ENCODE results near the gene CFAP77. TPM values are rescaled to one million over a fixed set of nuclear protein-coding genes. Genes with fewer than 3 reads are reported as not detected.

Gene CFAP77
- total and polyA plus RNA-seq, 7 experiments from 2014 or later: not detected

GRCh38 chr9:132411091-132411508 lies 1.1 kb downstream of the CFAP77 start:
- intact Hi-C loops (cut with micrococcal nuclease): loop anchor here (1.0 to 5.0 kb wide), 9 partner anchors 76 to 561 kb away; partner anchors contain the start of gene GTF3C4 (in 1 of the 2)
- POLR2A ChIA-PET: no interaction called here
- Mint-ChIP-seq H3K27me3 (peaks cover 41 to 69% (median 48%) of the 10 kb centered on the region in 5 donors), H3K9me3 (peaks cover 0 to 2% (median 0%) of the 10 kb centered on the region in 11 donors), H3K4me3 (peak overlapping the region; percentile 72 to 83 (median 78)), H3K27ac (peak overlapping the region in 6 of 9 donors; percentile 5 to 59 (median 31)), H3K4me1 (peaks cover 15 to 36% (median 26%) of the 10 kb centered on the region in 7 donors), H3K36me3 (no peaks in the 10 kb centered on the region)
- Histone ChIP-seq H3K27ac (ENCODE audit: low read depth, low read length) (no peak overlapping the region), H3K36me3 (ENCODE audit: control insufficient read depth in 2 of 3, insufficient read depth in 3 of 3, low read length in 3 of 3) (peaks cover 0 to 3% (median 0%) of the 10 kb centered on the region in 3 experiments), H3K4me1 (ENCODE audit: control insufficient read depth in 2 of 2, insufficient read depth in 2 of 2, low read length in 2 of 2) (peaks cover 19 to 37% of the 10 kb centered on the region in 2 donors), H3K27me3 (ENCODE audit: control insufficient read depth in 2 of 2, insufficient read depth in 2 of 2, low read length in 2 of 2) (peaks cover 0 to 8% of the 10 kb centered on the region in 2 donors), H3K9me3 (ENCODE audit: control insufficient read depth in 2 of 3, low read length in 3 of 3) (no peaks in the 10 kb centered on the region), H3K4me3 (ENCODE audit: low read length) (peak overlapping the region; percentile 42)
- DNase-seq: peak; percentile 47 to 71 (median 66)
- CTCF ChIA-PET: interaction anchor here (1.1 kb wide), 1 partner anchor 388 kb away, joined by 3 read pairs; no protein-coding TSS in a partner anchor
- ATAC-seq: peak; percentile 78

GRCh38 chr9:132412089-132412488 lies 2.1 kb downstream of the CFAP77 start:
- DNase-seq (peak in 1 of 9 donors; percentile 27), ATAC-seq (peak; percentile 33)
- Histone ChIP-seq H3K4me1 (ENCODE audit: control insufficient read depth in 2 of 2, insufficient read depth in 2 of 2, low read length in 2 of 2) (peaks cover 19 to 33% of the 10 kb centered on the region in 2 donors), H3K36me3 (ENCODE audit: control insufficient read depth in 2 of 3, insufficient read depth in 3 of 3, low read length in 3 of 3) (no peaks in the 10 kb centered on the region), H3K27me3 (ENCODE audit: control insufficient read depth in 2 of 2, insufficient read depth in 2 of 2, low read length in 2 of 2) (peaks cover 0 to 8% of the 10 kb centered on the region in 2 donors), H3K27ac (ENCODE audit: low read depth, low read length) (no peak overlapping the region), H3K9me3 (ENCODE audit: control insufficient read depth in 2 of 3, low read length in 3 of 3) (no peaks in the 10 kb centered on the region), H3K4me3 (ENCODE audit: low read length) (no peak overlapping the region)
- POLR2A ChIA-PET: no interaction called here
- no peaks in the 10 kb centered on the region for H3K36me3 Mint-ChIP-seq
- H3K4me1 Mint-ChIP-seq: peaks cover 9 to 29% (median 20%) of the 10 kb centered on the region in 7 donors
- peaks cover 0 to 2% (median 0%) of the 10 kb centered on the region in 11 donors for H3K9me3 Mint-ChIP-seq
- no peak overlapping the region for H3K27ac Mint-ChIP-seq
- peak overlapping the region in 4 of 10 donors; percentile 34 to 75 (median 52) for H3K4me3 Mint-ChIP-seq
- CTCF ChIA-PET: no interaction called here
- intact Hi-C loops (cut with micrococcal nuclease): loop anchor here (2.0 to 5.0 kb wide), 5 partner anchors 75 to 560 kb away; partner anchors contain the start of gene BARHL1 (in 1 of the 2)
- H3K27me3 Mint-ChIP-seq: peaks cover 45 to 73% (median 49%) of the 10 kb centered on the region in 5 donors

GRCh38 chr9:132413926-132414325 lies 3.9 kb downstream of the CFAP77 start:
- intact Hi-C loops (cut with micrococcal nuclease): loop anchor here (2.0 to 5.0 kb wide), 5 partner anchors 73 to 558 kb away; partner anchors contain the start of gene BARHL1 (in 1 of the 2)
- DNase-seq: no peak
- H3K9me3 Mint-ChIP-seq: no peaks in the 10 kb centered on the region
- H3K27ac Mint-ChIP-seq: no peak overlapping the region
- Histone ChIP-seq H3K9me3 (ENCODE audit: control insufficient read depth in 2 of 3, low read length in 3 of 3) (no peaks in the 10 kb centered on the region), H3K4me3 (ENCODE audit: low read length) (no peak overlapping the region), H3K27ac (ENCODE audit: low read depth, low read length) (no peak overlapping the region), H3K4me1 (ENCODE audit: control insufficient read depth in 2 of 2, insufficient read depth in 2 of 2, low read length in 2 of 2) (peaks cover 19 to 32% of the 10 kb centered on the region in 2 donors), H3K27me3 (ENCODE audit: control insufficient read depth in 2 of 2, insufficient read depth in 2 of 2, low read length in 2 of 2) (peaks cover 0 to 8% of the 10 kb centered on the region in 2 donors), H3K36me3 (ENCODE audit: control insufficient read depth in 2 of 3, insufficient read depth in 3 of 3, low read length in 3 of 3) (no peaks in the 10 kb centered on the region)
- peaks cover 8 to 26% (median 19%) of the 10 kb centered on the region in 7 donors for H3K4me1 Mint-ChIP-seq
- H3K36me3 Mint-ChIP-seq: no peaks in the 10 kb centered on the region
- POLR2A ChIA-PET: no interaction called here
- peaks cover 61 to 83% (median 67%) of the 10 kb centered on the region in 5 donors for H3K27me3 Mint-ChIP-seq
- no peak for ATAC-seq
- CTCF ChIA-PET: no interaction called here
- H3K4me3 Mint-ChIP-seq: no peak overlapping the region

- peaks cover 68 to 82% (median 75%) of the 10 kb centered on the region in 5 donors for H3K27me3 Mint-ChIP-seq
- H3K36me3 Mint-ChIP-seq: no peaks in the 10 kb centered on the region
- ChIA-PET CTCF (no interaction called here), POLR2A (no interaction called here)
- peaks cover 19 to 29% of the 10 kb centered on the region in 2 donors for H3K4me1 ChIP-seq (ENCODE audit: control insufficient read depth in 2 of 2, insufficient read depth in 2 of 2, low read length in 2 of 2)
- no peaks in the 10 kb centered on the region for H3K36me3 ChIP-seq (ENCODE audit: control insufficient read depth in 2 of 3, insufficient read depth in 3 of 3, low read length in 3 of 3)
- peaks cover 8 to 26% (median 19%) of the 10 kb centered on the region in 7 donors for H3K4me1 Mint-ChIP-seq
- intact Hi-C loops (cut with micrococcal nuclease): loop anchor here (5.0 kb wide), 4 partner anchors 73 to 558 kb away; no protein-coding TSS in a partner anchor
- H3K4me3 ChIP-seq (ENCODE audit: low read length): no peak overlapping the region
- no peak overlapping the region for H3K27ac Mint-ChIP-seq
- no peaks in the 10 kb centered on the region for H3K9me3 Mint-ChIP-seq
- H3K27me3 ChIP-seq (ENCODE audit: control insufficient read depth in 2 of 2, insufficient read depth in 2 of 2, low read length in 2 of 2): peaks cover 0 to 8% of the 10 kb centered on the region in 2 donors
- ATAC-seq (no peak), DNase-seq (no peak)
- no peak overlapping the region for H3K27ac ChIP-seq (ENCODE audit: low read depth, low read length)
- no peaks in the 10 kb centered on the region for H3K9me3 ChIP-seq (ENCODE audit: control insufficient read depth in 2 of 3, low read length in 3 of 3)
- H3K4me3 Mint-ChIP-seq: no peak overlapping the region
Observed at GRCh38 chr9:132414731-132415130, 4.7 kb downstream of the CFAP77 start.

GRCh38 chr9:132415181-132415580 lies 5.2 kb downstream of the CFAP77 start:
- intact Hi-C loops (cut with micrococcal nuclease): no loop called here
- no peaks in the 10 kb centered on the region for H3K36me3 ChIP-seq (ENCODE audit: control insufficient read depth in 2 of 3, insufficient read depth in 3 of 3, low read length in 3 of 3)
- DNase-seq (no peak), ATAC-seq (no peak)
- ChIA-PET POLR2A (no interaction called here), CTCF (no interaction called here)
- Mint-ChIP-seq H3K4me1 (peaks cover 8 to 26% (median 19%) of the 10 kb centered on the region in 7 donors), H3K9me3 (no peaks in the 10 kb centered on the region), H3K27me3 (peaks cover 71 to 85% (median 78%) of the 10 kb centered on the region in 5 donors), H3K4me3 (no peak overlapping the region), H3K36me3 (no peaks in the 10 kb centered on the region), H3K27ac (no peak overlapping the region)
- no peak overlapping the region for H3K27ac ChIP-seq (ENCODE audit: low read depth, low read length)
- H3K9me3 ChIP-seq (ENCODE audit: control insufficient read depth in 2 of 3, low read length in 3 of 3): no peaks in the 10 kb centered on the region
- peaks cover 0 to 8% of the 10 kb centered on the region in 2 donors for H3K27me3 ChIP-seq (ENCODE audit: control insufficient read depth in 2 of 2, insufficient read depth in 2 of 2, low read length in 2 of 2)
- H3K4me3 ChIP-seq (ENCODE audit: low read length): no peak overlapping the region
- peaks cover 18 to 26% of the 10 kb centered on the region in 2 donors for H3K4me1 ChIP-seq (ENCODE audit: control insufficient read depth in 2 of 2, insufficient read depth in 2 of 2, low read length in 2 of 2)

- CTCF ChIA-PET: no interaction called here
Observed at GRCh38 chr9:132418726-132419363, 8.8 kb downstream of the CFAP77 start.

More at GRCh38 chr9:132418726-132419363, 8.8 kb downstream of the CFAP77 start:
- no peaks in the 10 kb centered on the region for H3K9me3 ChIP-seq (ENCODE audit: control insufficient read depth in 2 of 3, low read length in 3 of 3)
- Mint-ChIP-seq H3K9me3 (no peaks in the 10 kb centered on the region), H3K4me3 (no peak overlapping the region), H3K27ac (no peak overlapping the region), H3K36me3 (no peaks in the 10 kb centered on the region), H3K27me3 (peaks cover 48 to 80% (median 64%) of the 10 kb centered on the region in 5 donors), H3K4me1 (no peaks in the 10 kb centered on the region)
- intact Hi-C loops (cut with micrococcal nuclease): no loop called here
- ATAC-seq: no peak
- no peak overlapping the region for H3K4me3 ChIP-seq (ENCODE audit: low read length)
- H3K36me3 ChIP-seq (ENCODE audit: control insufficient read depth in 2 of 3, insufficient read depth in 3 of 3, low read length in 3 of 3): no peaks in the 10 kb centered on the region
- H3K27ac ChIP-seq (ENCODE audit: low read depth, low read length): no peak overlapping the region
- no peaks in the 10 kb centered on the region for H3K4me1 ChIP-seq (ENCODE audit: control insufficient read depth in 2 of 2, insufficient read depth in 2 of 2, low read length in 2 of 2)
- POLR2A ChIA-PET: no interaction called here
- peaks cover 0 to 3% of the 10 kb centered on the region in 2 donors for H3K27me3 ChIP-seq (ENCODE audit: control insufficient read depth in 2 of 2, insufficient read depth in 2 of 2, low read length in 2 of 2)
- no peak for DNase-seq

Measured in naive thymus-derived CD4-positive, alpha-beta T cell (primary cell).